HG02571 (cell line): ENCODE results near the gene PPP1R16B.

Experiments used
- ATAC-seq: cut with Tn5 transposase; IDR thresholded peaks from one replicate; pipeline ENCODE4 v1.9.1; 2021; ENCODE audit warnings: mild to moderate bottlenecking, moderate library complexity; ENCODE audit not compliant: unreplicated experiment

PPP1R16B gene

DNA sequence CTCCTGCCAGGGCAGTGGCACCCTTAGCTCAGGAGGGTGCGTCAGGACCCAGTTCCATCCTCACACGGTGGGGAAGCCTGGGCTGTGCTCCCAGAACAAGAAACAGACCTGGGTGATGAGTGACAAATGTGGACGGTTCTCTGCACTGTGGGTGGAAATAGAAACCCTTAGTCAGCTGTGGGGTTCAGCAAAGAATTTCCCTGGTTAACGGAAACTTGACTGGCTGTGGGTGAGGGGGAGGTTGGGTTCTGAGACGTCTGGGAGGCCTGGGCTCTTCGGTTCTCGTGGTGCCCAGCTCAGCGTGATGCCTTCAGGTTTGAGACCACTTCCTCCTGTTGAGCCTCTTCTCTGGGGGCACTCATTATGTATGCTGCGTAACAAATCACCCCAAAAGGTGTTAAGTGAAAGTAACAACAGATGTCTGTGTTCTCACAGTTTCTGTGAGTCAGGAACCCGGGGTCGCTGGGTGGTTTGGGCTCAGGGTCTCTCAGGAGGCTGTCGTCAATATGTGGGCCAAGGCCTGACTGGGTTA, 67.6 kb downstream of the PPP1R16B start:
- ATAC-seq: peak; percentile 49

DNA sequence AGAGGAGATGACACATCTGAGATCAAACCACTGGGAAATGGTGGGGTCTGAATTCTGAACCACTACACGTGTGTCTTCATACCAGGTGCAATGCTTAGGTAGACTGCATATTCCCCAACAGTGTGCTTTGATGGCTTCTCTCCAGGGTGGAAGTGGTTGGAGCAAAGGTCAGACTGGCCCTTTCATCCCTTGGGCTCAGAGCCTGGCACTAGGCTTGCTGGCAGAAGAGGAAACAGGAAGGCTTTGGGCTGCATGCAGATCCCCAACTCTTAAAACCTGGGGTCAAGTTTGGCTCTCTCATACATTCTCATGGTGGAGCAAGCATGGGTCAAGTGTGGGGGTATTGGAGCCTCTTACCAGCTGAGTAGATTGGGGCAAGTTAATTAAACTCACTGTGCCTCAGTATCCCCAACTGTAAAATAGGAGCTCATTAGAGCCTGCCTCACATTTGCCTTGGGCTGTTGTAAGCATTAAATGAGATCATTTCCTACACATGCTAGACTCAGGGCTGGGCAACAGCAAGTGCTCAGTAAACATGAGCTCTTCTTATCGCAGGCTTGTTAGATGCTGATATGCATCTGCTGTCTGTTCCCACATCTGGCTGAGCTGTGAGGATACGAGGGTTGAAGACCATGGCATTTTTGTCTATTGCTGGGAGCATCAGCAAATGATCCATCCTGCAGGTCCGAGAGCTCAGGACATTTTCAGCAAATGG, 69.1 kb downstream of the PPP1R16B start:
- no peak for ATAC-seq

DNA sequence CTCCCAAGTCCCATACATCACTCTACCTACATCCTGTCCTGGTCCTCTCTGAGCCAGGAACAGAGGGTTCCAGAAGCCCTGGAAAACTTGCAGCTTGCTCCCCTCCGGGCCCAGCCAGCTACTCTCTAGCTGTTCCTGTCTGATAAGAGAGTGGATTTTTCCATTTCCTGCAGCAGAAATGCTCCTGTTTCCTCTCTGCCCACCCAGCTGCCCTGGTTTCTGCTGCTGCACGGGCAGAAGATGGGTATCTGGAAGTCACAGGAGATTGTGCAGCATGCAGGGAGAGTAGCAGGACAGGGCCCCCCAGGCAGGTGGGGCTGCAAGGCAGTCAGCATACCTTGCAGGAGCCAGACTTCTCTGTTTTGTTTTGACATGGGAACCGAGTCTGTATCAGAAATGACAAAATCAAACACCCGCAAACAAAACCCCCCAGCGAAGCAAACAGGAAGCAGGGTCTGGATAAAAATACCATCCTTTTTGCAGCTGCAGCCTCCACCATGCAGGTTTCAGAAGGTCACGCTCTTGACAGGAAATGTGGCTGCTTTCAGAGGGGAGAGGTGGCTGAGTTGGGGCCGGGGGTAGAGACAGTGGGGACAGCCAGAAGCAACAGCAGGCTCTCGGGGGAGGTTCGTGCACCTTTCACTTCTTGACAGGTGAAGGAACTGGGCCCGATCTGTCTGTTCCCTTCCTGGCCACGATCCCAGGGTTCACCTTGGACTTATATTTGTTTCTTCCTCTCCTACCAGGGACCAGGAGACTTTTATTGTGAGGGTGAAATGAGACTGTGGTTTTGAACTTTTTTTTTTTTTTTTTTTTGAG, 69.9 kb downstream of the PPP1R16B start:
- peak; percentile 55 for ATAC-seq

DNA sequence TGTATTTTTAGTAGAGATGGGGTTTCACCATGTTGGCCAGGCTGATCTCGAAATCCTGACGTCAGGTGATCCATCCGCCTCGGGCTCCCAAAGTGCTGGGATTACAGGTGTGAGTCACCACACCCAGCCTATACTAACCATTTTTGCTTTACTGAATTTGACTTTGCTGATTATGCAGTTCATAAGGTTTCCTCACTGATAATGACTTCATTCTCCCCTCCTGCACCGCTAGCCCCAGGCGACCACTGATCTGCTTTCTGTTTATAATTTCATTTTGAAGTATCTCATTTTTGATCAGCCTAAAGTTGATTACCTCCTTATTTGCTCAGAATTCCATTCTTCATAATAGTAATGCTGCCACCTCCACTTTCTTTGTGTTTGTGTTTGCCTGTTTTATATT, 72.0 kb downstream of the PPP1R16B start:
- ATAC-seq: no peak

DNA sequence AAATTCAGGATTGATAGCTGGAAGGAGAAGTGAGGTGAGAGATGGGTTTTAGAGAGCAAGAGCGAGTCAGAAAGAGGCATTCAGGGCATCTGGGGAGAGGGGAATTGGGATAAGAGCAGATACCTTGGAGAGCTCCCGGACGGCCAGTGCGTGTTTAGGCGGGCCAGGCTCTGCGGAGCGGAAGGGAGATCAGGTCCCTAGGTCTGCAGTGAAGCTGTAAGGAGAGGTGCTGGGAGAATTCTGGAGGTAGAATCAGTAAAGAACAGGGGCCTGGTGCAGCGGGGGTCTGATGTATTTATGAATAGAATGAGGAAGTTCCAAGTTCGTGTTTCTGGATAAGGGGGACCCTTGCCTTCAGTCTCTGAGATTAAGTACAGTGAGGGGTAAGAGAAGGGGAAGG, 73.4 kb downstream of the PPP1R16B start:
- ATAC-seq: no peak

DNA sequence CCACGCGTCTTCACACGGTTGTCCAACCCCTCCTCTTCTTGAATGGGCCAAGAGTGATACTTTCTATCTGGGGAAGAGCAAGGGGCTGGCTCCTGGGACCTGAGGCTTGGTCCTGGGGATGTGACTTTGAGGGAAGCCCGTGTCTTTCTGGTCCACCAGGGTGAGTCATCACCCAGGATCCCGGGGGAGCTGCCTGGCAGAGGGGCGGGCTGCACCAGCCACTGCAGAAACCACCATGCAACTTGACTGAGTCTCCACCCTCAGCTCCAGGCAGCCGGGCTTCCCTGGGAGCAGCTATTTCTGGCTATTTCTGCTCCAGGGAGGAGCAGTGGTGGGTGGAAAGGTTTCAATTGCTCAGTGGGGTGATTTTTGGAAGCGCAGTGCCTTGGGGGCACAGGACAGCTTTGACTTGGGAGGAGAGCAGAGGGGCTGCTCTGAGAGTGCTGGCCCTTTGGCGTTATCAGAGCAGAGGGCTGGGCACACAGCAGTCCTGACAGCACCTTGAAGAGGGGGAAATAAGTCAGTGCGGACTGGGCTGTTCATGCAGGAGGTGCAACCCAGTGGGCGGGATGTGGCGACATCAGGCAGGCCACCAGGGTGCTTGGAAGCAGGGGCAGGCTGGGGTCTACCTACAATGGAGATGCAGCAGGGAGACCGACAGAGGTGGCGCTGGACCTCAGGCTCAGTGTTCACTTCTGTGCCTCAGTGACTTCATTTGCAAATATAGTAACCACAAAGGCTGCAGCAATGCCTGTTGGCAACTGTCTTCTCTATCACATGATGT, 75.6 kb downstream of the PPP1R16B start:
- no peak for ATAC-seq

DNA sequence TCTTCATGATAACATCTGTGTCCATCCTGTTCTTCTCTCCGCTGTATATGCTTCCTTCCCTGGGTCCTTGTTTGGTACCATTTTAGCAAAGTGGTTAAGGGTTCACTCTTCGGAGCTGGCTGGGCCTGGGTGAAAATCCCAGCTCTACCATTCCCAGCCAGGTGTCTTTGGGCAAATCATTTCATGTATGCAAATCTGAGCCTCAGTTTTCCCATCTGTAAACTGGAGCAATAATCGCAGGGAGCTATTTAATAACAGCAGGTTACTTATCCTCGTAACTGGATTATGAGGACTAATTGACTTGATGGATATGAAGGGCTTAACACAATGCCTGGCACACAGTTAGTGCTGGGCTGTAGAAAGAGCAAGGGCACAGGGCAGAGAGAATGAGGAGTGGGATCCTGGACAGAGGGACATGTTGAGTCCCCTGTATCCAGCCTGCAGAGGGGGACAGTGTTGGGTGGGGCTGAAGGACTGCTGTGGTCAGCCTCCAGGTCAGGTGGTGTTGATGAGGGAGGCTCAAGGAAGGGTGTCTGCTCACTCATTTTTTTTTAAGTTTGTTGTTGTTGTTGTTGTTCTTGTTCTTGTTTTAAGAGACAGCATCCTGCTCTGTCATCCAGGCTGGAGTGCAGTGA, 76.4 kb downstream of the PPP1R16B start:
- ATAC-seq: no peak

DNA sequence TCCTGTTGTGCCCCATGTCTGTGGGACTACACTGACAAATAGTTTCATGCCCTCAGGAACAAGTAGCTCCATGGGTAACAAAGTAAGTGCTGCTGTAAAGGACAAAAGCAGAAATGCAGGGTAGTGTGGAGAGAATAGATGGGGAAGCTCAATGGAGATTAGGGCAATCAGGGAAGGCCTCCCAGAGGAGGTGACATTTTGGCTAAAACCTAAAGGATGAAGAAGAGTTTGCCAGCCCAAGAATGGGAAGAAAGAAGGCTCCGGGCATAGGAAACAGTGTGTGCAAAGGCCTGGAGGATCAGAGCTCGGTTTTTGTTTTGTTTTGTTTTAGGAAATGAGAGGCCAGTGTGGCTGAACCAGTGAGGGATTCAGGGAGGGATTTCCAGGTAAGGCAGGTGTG, 77.1 kb downstream of the PPP1R16B start:
- no peak for ATAC-seq

DNA sequence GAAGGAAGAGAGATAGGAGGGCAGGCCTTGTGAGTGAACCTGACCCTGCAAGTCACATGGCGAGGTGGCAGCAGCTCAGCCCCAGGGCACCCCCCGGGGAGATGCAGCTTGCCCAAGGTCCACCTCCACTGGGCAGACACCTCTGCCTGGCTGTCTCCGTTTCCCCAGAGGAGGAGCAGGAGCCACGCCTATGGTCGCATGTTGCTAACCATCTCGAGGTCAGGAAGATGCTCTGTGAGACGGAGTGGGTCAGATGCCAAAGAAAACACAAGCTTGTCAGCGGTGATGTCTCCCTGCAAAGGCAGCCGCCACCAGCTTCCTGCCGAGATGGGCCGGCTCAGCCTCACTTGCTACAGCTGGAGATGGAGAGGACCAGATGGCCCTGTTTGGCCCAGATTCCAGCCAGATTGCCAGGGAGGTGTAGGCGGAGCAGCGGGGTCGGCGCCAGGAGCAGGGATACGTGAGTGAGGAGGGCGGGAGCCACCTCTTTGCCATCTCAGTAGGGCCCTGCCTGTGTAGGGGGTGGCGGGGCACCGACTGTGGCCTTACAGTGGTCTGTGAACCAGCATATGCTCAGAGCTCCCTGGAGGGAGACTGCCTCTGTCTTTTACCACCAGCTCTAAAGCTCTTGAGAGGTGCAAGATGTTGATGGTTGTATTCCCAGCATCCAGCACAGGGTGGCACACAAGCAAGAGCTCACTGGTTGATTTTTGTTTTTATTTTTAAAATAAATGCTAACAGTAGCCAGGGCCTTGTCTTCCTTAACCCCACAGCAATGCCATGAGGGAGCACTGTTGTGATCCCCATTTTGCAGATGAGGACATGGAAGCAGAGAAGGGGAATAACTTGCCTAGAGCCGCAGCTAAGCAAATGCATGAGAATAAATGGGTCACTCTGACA, 77.8 kb downstream of the PPP1R16B start:
- ATAC-seq: no peak

DNA sequence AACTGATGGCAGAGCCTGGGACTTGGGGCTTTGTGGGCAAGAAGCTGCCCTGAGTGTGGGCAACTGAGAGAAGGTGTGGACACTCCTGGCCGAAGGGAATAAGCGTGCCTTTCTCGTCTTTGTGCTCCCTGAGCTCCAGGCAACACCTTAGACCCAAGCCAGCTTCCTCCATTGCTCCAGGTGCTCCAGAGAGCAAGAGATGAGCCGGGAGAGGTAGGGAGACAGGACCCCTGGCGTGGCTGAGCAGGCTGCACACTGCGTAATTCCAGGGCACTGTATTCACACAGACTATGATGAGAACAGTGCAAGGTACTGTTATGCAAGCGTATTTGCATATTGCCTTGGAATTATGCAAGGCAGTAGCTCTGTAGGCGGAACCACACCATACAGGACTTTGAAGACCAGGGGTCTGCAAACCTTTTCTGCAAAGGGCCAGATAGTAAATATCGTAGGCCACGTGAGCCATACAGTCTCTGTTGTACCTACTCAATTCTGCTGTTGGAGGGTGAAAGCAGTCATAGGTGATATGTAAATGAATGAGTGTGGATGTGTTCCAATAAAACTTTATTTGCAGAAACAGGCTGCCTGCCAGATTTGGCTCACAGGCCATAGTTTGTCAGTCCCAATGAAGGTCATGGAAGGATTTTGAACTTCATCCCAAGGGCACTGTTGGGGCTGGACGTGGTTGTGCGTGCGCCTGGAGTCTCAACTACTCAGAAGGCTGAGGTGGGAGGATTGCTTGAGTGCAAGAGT, 78.7 kb downstream of the PPP1R16B start:
- no peak for ATAC-seq

DNA sequence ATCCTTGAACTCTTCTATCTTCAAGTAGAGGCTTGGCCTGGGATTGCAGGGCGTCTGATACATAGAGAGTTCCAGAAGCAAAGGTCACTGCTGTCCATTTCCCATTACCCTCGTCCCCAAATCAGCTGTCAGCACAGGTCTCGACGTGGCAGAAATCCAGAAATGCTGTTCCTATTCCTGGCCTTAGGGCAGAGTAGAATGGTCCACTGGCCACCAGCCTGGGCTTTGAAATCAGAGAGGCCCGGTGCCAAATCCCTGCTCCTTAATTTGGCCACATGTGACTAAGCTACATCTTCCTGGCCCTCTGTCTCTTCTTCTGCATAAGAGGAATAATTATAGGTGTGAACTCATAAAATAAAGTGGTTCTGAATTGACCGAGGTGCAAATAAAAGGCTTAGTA, 79.9 kb downstream of the PPP1R16B start:
- ATAC-seq: no peak

DNA sequence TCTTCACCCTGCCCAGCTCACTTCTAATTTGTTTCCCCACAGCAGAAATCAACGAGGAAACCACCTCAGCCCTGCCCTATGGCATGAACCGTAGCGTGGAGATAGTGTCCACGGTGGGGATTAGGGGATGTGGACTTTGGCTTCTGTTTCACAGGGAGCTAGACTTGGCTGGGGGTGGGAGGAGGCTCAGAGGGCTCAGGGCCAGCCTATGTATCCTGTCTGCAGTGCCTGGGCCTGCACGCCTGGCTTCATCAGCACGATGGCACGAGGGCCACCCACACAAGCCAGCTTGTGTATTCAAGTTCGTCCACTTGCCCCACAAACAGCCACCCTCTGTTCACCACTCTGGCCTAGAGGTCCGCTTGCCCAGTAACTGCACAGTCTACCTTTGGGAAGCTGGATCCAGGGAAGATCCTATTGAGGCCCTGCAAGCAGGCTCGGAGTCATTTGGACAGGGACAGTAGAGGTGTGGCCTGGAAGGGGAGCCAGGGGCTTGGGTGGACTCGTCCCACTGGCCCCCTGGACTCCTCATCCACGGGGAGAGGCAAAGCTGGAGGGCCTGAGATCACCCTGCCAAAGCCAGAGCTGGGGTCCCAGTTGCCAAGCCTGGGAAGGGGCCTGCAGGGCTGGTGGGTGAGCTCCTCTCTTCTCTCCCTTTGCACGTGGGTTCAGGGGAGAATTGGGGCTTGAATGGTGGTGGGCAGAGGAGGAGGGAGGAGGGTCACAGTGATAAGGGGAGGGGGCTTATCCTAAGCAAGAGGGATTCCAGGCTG, 82.7 kb downstream of the PPP1R16B start:
- ATAC-seq: no peak

DNA sequence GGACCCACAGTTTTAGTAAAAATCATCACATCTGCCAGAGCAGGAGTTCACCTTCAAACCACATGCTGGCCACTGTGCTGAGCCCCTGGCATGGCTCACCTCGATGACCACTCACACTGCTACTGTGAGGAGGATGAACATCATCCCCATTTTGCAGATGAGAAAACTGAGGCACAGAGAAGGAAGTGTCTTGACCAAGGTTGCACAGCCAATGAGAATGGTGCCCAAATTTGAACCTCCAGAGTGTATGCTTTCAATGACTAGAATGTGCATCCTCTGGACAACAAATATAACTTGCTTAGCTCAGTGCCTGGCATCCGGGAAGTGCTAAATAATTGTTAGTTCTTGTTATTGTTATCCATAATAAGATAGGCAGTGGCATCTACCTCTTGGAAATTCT, 83.6 kb downstream of the PPP1R16B start:
- no peak for ATAC-seq

DNA sequence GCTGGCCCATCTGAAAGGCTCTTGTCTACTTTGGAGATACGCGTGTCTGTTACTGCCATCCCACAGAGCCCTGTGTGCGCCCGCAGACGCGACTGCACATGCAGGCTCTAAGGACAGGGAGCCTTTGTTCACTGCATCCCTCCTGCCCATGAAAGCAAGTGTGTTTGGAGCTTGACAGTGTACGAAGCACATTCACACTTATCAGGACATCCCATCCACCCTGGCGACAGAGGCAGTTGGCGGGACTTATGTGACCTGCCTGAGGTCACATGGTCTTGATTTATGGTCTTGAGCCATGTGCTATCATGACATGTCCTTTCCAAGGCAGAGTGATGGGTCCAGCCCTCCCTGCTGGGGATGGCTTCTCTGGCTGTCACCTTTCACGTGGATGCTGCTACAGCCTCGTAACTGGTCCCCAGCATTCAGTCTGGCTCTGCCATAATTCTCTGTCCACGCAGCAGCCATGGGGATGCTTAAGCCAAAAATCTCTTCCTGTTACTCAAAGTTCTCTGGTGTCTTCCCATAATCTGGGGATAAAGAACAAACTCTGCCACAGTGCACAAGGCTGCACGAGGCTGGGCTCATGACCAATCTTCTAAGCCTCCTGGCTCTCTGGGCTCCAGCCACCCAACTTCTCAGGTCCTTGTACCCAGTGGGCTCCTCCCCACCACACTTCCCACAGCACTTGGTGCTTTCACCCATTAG, 84.4 kb downstream of the PPP1R16B start:
- no peak for ATAC-seq

DNA sequence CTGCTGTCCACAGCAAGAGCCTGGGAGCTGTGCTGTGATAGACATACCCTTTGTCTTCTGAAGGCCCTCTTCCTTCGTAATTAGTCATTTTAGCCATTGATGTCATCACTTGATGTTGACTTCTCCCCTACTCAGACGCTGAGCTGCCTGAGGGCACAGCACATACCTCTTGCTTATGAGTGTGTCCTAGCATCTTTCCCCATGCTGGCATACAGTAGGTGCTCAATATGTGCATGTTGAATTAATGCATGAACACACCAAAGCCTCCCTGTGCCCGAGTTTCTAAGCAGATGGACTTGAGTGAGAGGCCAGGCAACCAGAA, 85.0 kb downstream of the PPP1R16B start:
- ATAC-seq: no peak

DNA sequence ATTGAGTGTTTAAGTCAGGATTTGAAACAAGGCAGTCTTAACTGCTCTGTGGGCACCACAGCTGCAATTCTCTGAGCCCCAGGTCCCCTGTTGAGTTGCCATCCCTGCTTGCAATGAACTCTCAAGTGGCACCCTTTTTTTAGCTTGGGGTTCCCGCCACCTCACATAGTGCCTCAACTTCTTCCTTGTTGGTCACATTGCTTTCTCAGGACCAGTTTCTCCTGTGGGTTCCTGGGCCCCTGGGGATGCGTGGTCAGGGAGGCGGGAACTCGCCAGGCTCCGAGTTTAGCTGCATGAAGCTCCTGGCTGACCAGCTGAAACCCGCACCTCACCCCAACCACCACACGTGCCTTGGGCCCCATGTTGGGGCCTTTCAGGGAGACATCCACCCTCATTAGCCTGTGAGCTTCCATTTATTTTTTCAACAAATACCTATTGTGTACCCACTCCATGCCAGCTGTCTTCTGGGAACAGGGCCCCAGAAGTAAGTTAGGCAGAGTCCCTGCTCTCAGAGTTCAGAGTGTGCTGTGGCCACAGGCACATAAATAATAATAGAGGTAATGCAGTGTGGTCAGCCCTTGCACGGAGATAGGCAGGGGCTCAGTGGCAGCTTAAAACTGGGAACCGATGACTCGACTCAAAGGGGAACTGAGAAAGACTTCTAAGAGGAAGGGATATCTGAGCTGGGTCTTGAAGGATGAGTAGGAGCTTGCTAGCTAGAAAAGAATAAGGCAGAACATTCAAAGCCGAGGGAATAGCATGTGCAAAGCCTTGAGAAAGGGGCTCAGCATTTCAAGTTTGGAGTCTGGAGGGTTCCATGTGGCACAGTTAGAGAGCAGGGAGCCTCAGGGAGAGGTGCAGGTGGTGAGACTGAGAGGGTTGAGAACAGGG, 86.8 kb downstream of the PPP1R16B start:
- peak; percentile 45 for ATAC-seq

DNA sequence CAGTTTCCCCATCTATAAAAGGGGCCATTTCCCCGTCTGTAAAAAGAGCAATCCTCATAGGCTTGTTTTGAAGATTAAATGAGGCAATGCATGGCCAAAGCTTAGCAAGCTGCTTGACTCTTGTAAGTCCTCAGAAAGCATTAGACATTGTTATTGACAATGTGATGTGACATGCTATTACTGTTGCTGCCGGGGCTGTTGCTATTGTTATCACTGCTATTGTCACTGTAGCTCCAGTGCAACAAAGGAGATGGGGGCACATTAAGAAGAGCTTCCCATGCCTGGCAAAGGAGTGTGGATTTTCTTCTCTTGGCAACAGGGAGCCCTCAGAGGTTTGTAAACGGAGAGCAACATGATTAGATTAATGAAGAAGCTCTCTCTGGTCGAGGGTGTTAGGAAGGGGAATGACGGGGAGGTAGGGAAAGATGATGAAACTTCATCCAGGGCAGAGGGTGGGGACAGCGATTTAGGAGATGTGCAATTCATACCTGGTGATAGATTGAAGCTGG, 87.6 kb downstream of the PPP1R16B start:
- ATAC-seq: no peak
